ENCODE data around the gene ST6GALNAC1. TPM values are rescaled to one million over a fixed set of nuclear protein-coding genes. Genes with fewer than 3 reads are reported as not detected.

ST6GALNAC1 gene
- total and polyA plus RNA-seq, 4 donors: 0.16 to 2.1 (median 0.21) TPM; not detected in 1

DNA sequence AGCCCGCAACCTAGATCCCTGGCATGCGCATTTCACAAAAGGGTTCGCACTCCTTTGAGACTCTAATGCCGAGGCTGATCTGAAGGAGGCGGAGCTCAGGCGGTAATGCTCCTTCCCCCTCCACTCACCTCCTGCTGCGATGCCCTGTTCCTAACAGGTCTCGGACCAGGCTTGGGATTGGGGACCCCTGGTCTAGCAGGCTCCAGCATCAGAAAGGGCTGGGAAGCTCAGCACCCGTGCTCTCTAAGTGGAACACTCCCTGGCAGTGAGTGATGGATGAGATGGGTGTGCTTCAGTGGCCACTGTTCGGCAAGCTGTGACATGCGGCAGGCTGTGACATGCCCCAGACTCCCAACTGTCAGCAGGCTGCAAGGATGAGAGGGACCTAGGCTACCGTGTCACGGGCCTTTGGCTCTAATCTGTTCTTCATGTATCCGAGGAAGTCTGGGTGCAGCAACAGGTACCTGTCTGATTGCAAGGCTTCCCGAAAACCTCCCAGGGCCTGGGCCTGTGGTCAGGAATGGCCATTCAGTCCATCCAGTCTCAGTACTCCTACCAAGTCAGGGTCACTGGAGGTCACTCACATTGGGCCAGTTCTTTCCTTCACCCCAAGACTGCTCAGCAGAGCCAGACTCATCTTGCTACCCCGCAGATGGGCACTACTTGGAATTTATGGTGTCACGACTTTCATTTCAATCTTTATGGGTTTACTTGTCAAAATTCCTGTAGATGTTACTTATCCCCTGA is 56.6 kb downstream of the ST6GALNAC1 start:
- no peak for DNase-seq (ENCODE audit: low spot score)
- WGBS: 62% methylated on average over 17 of the region's 17 CpGs
- Histone ChIP-seq H3K9me3 (ENCODE audit: control insufficient read depth in 4 of 4, low read length in 3 of 4) (no peaks in the 10 kb centered on the region), H3K36me3 (ENCODE audit: control insufficient read depth in 4 of 4, insufficient read depth in 3 of 4, low read depth in 1 of 4, low read length in 3 of 4) (no peaks in the 10 kb centered on the region), H3K4me3 (ENCODE audit: low read depth in 1 of 3, low read length in 3 of 3) (no peak overlapping the region), H3K4me1 (ENCODE audit: control insufficient read depth in 4 of 4, insufficient read depth in 4 of 4, low read length in 3 of 4) (peaks cover 7 to 26% (median 16%) of the 10 kb centered on the region in 4 donors), H3K27me3 (ENCODE audit: control insufficient read depth in 4 of 4, insufficient read depth in 4 of 4, low read length in 3 of 4) (no peaks in the 10 kb centered on the region), H3K9ac (ENCODE audit: low read depth in 1 of 2, low read length in 2 of 2) (no peak overlapping the region), H3K27ac (ENCODE audit: low read depth in 1 of 2, low read length in 2 of 2) (no peak overlapping the region)
- TF ChIP-seq RAD21 (IDR thresholded peaks at IDR 0.05) (no peak), HNF4G (IDR thresholded peaks at IDR 0.05) (no peak), HNF4A (conservative IDR thresholded peaks at IDR 0.05) (no peak), RXRA (IDR thresholded peaks at IDR 0.05) (no peak), TAF1 (conservative IDR thresholded peaks at IDR 0.05) (no peak), YY1 (IDR thresholded peaks at IDR 0.05) (no peak), EGR1 (IDR thresholded peaks at IDR 0.05; ENCODE audit: low read depth in 2 of 2) (no peak), JUND (IDR thresholded peaks at IDR 0.05) (no peak), SP1 (IDR thresholded peaks at IDR 0.05) (no peak), FOXA1 (IDR thresholded peaks at IDR 0.05) (no peak), NR2F2 (IDR thresholded peaks at IDR 0.05) (no peak)
- TF ChIP-seq, protein P1, sequence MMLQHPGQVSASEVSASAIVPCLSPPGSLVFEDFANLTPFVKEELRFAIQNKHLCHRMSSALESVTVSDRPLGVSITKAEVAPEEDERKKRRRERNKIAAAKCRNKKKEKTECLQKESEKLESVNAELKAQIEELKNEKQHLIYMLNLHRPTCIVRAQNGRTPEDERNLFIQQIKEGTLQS (IDR thresholded peaks at IDR 0.05): no peak
- TF ChIP-seq, protein P2, sequence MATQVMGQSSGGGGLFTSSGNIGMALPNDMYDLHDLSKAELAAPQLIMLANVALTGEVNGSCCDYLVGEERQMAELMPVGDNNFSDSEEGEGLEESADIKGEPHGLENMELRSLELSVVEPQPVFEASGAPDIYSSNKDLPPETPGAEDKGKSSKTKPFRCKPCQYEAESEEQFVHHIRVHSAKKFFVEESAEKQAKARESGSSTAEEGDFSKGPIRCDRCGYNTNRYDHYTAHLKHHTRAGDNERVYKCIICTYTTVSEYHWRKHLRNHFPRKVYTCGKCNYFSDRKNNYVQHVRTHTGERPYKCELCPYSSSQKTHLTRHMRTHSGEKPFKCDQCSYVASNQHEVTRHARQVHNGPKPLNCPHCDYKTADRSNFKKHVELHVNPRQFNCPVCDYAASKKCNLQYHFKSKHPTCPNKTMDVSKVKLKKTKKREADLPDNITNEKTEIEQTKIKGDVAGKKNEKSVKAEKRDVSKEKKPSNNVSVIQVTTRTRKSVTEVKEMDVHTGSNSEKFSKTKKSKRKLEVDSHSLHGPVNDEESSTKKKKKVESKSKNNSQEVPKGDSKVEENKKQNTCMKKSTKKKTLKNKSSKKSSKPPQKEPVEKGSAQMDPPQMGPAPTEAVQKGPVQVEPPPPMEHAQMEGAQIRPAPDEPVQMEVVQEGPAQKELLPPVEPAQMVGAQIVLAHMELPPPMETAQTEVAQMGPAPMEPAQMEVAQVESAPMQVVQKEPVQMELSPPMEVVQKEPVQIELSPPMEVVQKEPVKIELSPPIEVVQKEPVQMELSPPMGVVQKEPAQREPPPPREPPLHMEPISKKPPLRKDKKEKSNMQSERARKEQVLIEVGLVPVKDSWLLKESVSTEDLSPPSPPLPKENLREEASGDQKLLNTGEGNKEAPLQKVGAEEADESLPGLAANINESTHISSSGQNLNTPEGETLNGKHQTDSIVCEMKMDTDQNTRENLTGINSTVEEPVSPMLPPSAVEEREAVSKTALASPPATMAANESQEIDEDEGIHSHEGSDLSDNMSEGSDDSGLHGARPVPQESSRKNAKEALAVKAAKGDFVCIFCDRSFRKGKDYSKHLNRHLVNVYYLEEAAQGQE (IDR thresholded peaks at IDR 0.05): no peak
- TF ChIP-seq, protein P3, sequence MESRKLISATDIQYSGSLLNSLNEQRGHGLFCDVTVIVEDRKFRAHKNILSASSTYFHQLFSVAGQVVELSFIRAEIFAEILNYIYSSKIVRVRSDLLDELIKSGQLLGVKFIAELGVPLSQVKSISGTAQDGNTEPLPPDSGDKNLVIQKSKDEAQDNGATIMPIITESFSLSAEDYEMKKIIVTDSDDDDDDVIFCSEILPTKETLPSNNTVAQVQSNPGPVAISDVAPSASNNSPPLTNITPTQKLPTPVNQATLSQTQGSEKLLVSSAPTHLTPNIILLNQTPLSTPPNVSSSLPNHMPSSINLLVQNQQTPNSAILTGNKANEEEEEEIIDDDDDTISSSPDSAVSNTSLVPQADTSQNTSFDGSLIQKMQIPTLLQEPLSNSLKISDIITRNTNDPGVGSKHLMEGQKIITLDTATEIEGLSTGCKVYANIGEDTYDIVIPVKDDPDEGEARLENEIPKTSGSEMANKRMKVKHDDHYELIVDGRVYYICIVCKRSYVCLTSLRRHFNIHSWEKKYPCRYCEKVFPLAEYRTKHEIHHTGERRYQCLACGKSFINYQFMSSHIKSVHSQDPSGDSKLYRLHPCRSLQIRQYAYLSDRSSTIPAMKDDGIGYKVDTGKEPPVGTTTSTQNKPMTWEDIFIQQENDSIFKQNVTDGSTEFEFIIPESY (IDR thresholded peaks at IDR 0.05): no peak
- TF ChIP-seq, protein P4, sequence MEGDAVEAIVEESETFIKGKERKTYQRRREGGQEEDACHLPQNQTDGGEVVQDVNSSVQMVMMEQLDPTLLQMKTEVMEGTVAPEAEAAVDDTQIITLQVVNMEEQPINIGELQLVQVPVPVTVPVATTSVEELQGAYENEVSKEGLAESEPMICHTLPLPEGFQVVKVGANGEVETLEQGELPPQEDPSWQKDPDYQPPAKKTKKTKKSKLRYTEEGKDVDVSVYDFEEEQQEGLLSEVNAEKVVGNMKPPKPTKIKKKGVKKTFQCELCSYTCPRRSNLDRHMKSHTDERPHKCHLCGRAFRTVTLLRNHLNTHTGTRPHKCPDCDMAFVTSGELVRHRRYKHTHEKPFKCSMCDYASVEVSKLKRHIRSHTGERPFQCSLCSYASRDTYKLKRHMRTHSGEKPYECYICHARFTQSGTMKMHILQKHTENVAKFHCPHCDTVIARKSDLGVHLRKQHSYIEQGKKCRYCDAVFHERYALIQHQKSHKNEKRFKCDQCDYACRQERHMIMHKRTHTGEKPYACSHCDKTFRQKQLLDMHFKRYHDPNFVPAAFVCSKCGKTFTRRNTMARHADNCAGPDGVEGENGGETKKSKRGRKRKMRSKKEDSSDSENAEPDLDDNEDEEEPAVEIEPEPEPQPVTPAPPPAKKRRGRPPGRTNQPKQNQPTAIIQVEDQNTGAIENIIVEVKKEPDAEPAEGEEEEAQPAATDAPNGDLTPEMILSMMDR (IDR thresholded peaks at IDR 0.05; ENCODE audit: low read depth, low read length, missing input control): no peak
